HG03108 (cell line): Measurements from ENCODE around the gene MBOAT7.
"Not testable (repeated sequence)": the region's sequence is repeated elsewhere in the genome, so short reads cannot be mapped to it uniquely, and the experiment has no call there.

Experiments
- ATAC-seq: cut with Tn5 transposase; IDR thresholded peaks from one replicate; pipeline ENCODE4 v1.9.1; 2021; ENCODE audit warnings: moderate library complexity; ENCODE audit not compliant: unreplicated experiment

MBOAT7 gene

DNA sequence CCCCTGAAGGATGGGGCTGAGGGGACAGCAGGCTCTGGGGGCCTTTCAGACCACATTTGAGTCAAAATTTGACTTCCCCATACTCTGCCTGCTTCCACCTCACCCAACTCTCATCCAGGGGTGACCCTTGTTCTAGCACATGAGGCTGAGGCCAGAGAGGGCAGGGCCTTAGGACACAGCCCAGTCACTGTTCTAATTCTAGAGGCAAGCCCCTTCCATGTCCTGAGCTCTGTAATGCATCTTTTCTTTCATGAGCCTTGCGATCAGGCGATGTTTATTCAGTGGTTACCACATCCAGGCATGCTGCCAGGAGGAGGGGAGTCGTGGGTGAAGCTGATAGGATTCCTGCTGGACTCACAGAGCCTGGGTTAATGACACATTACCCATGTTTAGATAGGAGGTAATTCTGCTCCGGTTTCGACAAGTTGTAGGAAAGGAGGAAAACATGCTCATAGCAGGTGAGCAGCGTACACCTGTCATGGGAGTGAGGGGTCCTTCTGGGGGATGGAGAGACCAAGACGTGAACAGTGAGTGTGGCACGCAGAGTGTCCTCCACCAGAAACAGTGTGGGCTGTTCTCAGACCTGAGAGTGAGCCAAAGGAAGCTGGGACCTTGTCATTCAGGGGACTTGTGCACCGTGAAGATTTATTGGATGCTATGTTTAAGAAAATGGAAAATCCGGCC lies 20.6 kb upstream of the MBOAT7 start:
- no peak for ATAC-seq

DNA sequence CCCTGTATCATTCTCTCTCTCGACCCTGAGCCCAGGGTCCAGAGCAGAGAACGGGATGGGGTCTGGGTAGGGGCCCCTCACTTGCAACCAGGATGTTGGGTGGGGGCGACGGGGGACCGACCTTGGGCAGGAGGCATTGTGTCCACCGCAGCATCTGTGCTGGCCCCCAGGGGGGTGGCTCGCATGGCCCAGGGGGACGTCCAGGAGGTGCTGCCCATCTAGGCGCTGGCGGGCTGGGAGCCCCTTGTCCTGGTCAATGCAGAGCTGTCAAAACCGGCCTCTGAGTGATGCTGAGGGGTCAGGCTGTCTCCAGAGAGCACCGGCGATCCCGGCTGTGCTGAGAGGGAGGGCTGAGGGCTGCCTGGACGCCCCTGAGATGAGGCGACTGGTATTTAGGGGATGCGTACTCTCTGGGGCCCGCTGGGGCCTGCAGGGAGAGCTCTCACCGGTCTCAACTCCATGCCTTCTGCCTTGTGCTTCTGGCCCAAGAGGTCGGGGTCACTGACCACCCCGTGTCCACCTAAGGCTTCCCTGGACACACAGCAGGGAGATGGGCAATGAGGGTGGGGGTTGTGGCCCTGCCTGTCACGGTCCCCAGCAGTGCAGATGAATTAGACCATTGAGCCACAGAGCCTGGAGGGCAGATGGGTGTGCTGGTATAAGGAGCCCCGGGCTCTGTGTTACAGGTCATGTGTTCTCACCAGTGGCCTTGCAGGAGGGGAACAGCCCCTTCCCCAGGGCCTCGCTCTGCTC lies 19.9 kb upstream of the MBOAT7 start:
- no peak for ATAC-seq

DNA sequence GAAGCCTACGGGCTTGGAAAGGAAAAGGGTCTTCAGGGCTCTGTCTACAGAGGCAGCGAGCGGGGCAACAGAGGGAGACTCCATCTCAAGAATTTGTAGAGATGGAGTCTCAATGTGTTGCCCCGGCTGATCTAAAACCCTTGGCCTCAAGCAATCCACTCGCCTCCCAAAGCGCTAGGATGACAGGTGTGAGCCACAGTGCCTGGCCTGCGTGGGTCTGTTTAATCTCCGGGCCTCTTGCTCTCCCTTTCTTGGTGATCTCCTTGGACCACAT lies 19.3 kb upstream of the MBOAT7 start:
- no peak for ATAC-seq

GRCh38 chr19:54207983-54208783 lies 18.8 kb upstream of the MBOAT7 start:
- peak; percentile 36 for ATAC-seq

DNA sequence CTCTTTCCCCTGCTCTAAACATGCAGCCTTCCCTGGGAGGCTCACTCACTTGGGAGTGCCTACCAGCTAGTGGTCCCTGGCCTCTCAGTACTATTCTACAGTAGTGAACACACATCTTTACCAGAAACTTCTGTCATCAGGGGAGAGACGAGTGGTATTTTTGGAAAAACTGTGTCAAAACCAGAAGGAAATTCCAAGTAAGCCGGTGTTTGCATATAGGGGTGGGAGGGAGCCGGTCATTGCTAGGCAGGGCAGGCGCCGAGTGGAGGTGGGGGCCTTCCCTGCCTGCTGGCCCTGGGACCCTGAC lies 18.2 kb upstream of the MBOAT7 start:
- no peak for ATAC-seq

- ATAC-seq, result not testable (repeated sequence)
These were observed 17.8 kb upstream of the MBOAT7 start for GRCh38 chr19:54207193-54207592.

- ATAC-seq, result no peak
These were observed 17.4 kb upstream of the MBOAT7 start for GRCh38 chr19:54206831-54207177.

GRCh38 chr19:54206030-54206830 lies 16.9 kb upstream of the MBOAT7 start:
- no peak for ATAC-seq

- no peak for ATAC-seq
These were observed 15.5 kb upstream of the MBOAT7 start for GRCh38 chr19:54204767-54205468.

DNA sequence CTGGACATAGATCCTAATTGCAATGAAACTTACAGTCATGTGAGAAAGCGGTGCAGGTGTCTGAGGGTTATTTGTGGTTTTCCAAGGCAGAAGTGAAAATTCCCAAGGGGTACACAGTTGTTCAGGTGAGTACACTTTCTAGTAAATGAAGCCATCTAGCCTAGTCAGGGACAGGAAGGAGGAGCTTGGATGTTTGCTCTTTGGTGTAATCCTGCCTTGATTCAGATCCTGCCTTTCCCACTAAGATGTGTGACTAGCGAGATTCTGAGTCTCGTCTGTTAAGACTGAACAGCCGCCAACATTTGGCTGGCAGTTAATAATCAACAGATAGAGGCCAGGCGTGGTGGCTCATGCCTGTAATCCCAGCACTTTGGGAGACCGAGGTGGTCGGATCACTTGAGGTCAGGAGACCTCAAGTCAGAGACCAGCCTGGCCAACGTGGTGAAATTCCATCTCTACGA lies 13.8 kb upstream of the MBOAT7 start:
- no peak for ATAC-seq

DNA sequence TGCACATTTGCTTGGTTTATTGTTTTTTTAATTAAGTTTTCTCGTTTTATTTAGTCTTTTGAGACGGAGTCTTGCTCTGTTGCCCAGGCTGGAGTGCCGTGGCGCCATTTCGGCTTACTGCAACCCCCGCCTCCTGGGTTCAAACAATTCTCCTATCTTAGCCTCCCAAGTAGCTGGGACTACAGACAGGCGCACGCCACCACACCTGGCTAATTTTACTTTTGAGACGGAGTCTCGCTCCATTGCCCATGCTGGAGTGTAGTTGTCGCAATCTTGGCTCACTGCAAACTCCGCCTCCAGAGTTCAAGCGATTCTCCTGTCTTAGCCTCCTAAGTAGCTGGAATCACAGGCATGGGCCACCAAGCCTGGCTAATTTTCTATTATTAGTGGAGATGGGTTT lies 12.6 kb upstream of the MBOAT7 start:
- no peak for ATAC-seq

DNA sequence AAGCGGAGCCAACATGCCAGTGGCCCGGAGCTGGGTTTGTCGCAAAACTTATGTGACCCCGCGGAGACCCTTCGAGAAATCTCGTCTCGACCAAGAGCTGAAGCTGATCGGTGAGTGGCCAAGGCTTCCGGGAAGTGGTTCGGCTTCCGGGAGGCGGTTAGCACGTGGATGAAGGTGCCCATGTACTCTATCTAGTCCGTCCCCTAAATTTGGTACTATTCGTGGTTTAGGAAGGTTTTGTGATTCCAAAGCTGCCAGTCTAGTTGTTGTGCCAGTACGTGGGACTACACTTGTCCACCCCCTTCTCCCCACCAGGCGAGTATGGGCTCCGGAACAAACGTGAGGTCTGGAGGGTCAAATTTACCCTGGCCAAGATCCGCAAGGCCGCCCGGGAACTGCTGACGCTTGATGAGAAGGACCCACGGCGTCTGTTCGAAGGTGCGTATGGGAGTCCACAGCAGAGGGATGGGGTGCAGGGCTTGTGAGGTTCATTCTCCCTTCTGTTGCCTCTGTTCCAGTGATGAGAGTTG lies 11.9 kb upstream of the MBOAT7 start:
- no peak for ATAC-seq

- no peak for ATAC-seq
These were observed 10.0 kb upstream of the MBOAT7 start for GRCh38 chr19:54199401-54199800.

- ATAC-seq, result no peak
These were observed 7.7 kb upstream of the MBOAT7 start for GRCh38 chr19:54197121-54197520.

GRCh38 chr19:54196536-54196935 lies 7.2 kb upstream of the MBOAT7 start:
- ATAC-seq, result no peak

- not testable (repeated sequence) for ATAC-seq
These were observed 5.1 kb upstream of the MBOAT7 start for GRCh38 chr19:54194463-54194862.

DNA sequence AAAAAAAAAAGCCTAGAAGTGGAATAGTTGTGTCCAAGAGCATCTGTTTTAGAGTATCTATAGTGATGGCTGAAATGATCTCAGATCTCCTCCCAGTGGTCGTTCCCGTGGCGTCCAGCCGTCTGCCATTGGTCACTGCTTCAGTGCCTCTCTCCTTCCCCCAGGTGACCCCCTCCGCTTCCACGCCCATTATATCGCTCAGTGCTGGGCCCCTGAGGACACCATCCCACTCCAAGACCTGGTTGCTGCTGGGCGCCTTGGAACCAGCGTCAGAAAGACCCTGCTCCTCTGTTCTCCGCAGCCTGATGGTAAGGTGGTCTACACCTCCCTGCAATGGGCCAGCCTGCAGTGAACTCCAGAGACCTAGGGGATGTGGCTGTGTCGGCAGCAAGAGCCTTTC lies 3.6 kb upstream of the MBOAT7 start:
- no peak for ATAC-seq

- no peak for ATAC-seq
These were observed 2.6 kb upstream of the MBOAT7 start for GRCh38 chr19:54191811-54192453.

GRCh38 chr19:54191011-54191810 lies 1.8 kb upstream of the MBOAT7 start, which contains the start of gene TSEN34:
TSS of gene TSEN34 (plus strand) at chr19:54191308. CDS start at chr19:54191365, 57 bp downstream.
- peak; percentile 21 for ATAC-seq
